ENCODE results near the gene UNCX.
A peak's percentile ranks its signal among the peaks of the same experiment; 100 is the strongest.
"Not testable (repeated sequence)": the region's sequence is repeated elsewhere in the genome, so short reads cannot be mapped to it uniquely, and the experiment has no call there.

UNCX gene

GRCh38 chr7:1204460-1205140, 28.1 kb upstream of the UNCX start:
- Histone ChIP-seq H3K9ac (ENCODE audit: low read length) (no peak overlapping the region), H3K18ac (ENCODE audit: low read depth in 1 of 2, low read length in 2 of 2) (no peak overlapping the region), H3K4me3 (ENCODE audit: insufficient read depth in 1 of 2, low read depth in 1 of 2, low read length in 2 of 2) (no peak overlapping the region), H3K23ac (ENCODE audit: low read length in 2 of 2) (no peak overlapping the region), H3K36me3 (ENCODE audit: control insufficient read depth in 1 of 2, insufficient read depth in 2 of 2, low read depth in 1 of 2, low read length in 2 of 2) (no peaks in the 10 kb centered on the region), H3K4ac (ENCODE audit: low read depth in 1 of 2, low read length in 2 of 2) (no peak overlapping the region), H2AK5ac (ENCODE audit: low read length, severe bottlenecking) (no peak overlapping the region), H3K27me3 (ENCODE audit: control insufficient read depth in 1 of 2, insufficient read depth in 1 of 2, low read length in 2 of 2) (peaks cover 20 to 47% of the 10 kb centered on the region in 2 experiments), H3K79me1 (replicated peaks; ENCODE audit: low read length, poor library complexity, severe bottlenecking) (no peaks in the 10 kb centered on the region), H3K4me2 (ENCODE audit: low read length, poor library complexity, severe bottlenecking) (no peak overlapping the region), H4K8ac (ENCODE audit: low read length) (no peak overlapping the region), H4K91ac (ENCODE audit: low read length) (no peak overlapping the region), H2BK120ac (ENCODE audit: low read depth, low read length) (no peak overlapping the region), H3K9me3 (ENCODE audit: control insufficient read depth, low read length) (no peaks in the 10 kb centered on the region), H2BK15ac (ENCODE audit: low read depth, poor library complexity, severe bottlenecking) (no peak overlapping the region), H3K14ac (ENCODE audit: low read length in 2 of 2) (no peak overlapping the region), H3K27ac (ENCODE audit: low read length, poor library complexity, severe bottlenecking) (no peak overlapping the region), H2BK5ac (ENCODE audit: low read depth, low read length, poor library complexity, severe bottlenecking) (no peak overlapping the region), H3K4me1 (ENCODE audit: control insufficient read depth, insufficient read depth, low read depth, low read length) (no peaks in the 10 kb centered on the region), H2AFZ (ENCODE audit: low read depth, low read length) (no peak overlapping the region), H2BK12ac (ENCODE audit: low read length in 2 of 2) (no peak overlapping the region)
- DNase-seq: no peak
- WGBS: 70% methylated on average over 18 of the region's 19 CpGs

- H3K23ac ChIP-seq (ENCODE audit: low read length in 2 of 2); H3K4me3 ChIP-seq (ENCODE audit: insufficient read depth in 1 of 2, low read depth in 1 of 2, low read length in 2 of 2); H3K9me3 ChIP-seq (ENCODE audit: control insufficient read depth, low read length); H4K91ac ChIP-seq (ENCODE audit: low read length); DNase-seq; H2BK5ac ChIP-seq (ENCODE audit: low read depth, low read length, poor library complexity, severe bottlenecking); H3K36me3 ChIP-seq (ENCODE audit: control insufficient read depth in 1 of 2, insufficient read depth in 2 of 2, low read depth in 1 of 2, low read length in 2 of 2); H3K4ac ChIP-seq (ENCODE audit: low read depth in 1 of 2, low read length in 2 of 2); H3K27ac ChIP-seq (ENCODE audit: low read length, poor library complexity, severe bottlenecking); H3K18ac ChIP-seq (ENCODE audit: low read depth in 1 of 2, low read length in 2 of 2); H2BK12ac ChIP-seq (ENCODE audit: low read length in 2 of 2); H2AFZ ChIP-seq (ENCODE audit: low read depth, low read length); H3K79me1 ChIP-seq (replicated peaks; ENCODE audit: low read length, poor library complexity, severe bottlenecking); H3K14ac ChIP-seq (ENCODE audit: low read length in 2 of 2); H2BK15ac ChIP-seq (ENCODE audit: low read depth, poor library complexity, severe bottlenecking); H3K4me2 ChIP-seq (ENCODE audit: low read length, poor library complexity, severe bottlenecking); H3K9ac ChIP-seq (ENCODE audit: low read length); H4K8ac ChIP-seq (ENCODE audit: low read length); H2AK5ac ChIP-seq (ENCODE audit: low read length, severe bottlenecking); H3K4me1 ChIP-seq (ENCODE audit: control insufficient read depth, insufficient read depth, low read depth, low read length); H2BK120ac ChIP-seq (ENCODE audit: low read depth, low read length): not testable (repeated sequence)
- WGBS: 91% methylated on average over 7 of the region's 7 CpGs
- peaks cover 24 to 48% of the 10 kb centered on the region in 2 experiments for H3K27me3 ChIP-seq (ENCODE audit: control insufficient read depth in 1 of 2, insufficient read depth in 1 of 2, low read length in 2 of 2)
Measured at GRCh38 chr7:1205742-1206141, 26.9 kb upstream of the UNCX start.

GRCh38 chr7:1209097-1209496, 23.6 kb upstream of the UNCX start:
- no peak overlapping the region for H2BK5ac ChIP-seq (ENCODE audit: low read depth, low read length, poor library complexity, severe bottlenecking)
- no peak overlapping the region for H2BK120ac ChIP-seq (ENCODE audit: low read depth, low read length)
- no peaks in the 10 kb centered on the region for H3K36me3 ChIP-seq (ENCODE audit: control insufficient read depth in 1 of 2, insufficient read depth in 2 of 2, low read depth in 1 of 2, low read length in 2 of 2)
- peaks cover 43 to 60% of the 10 kb centered on the region in 2 experiments for H3K27me3 ChIP-seq (ENCODE audit: control insufficient read depth in 1 of 2, insufficient read depth in 1 of 2, low read length in 2 of 2)
- 88% methylated on average over 14 of the region's 14 CpGs for WGBS
- H3K9me3 ChIP-seq (ENCODE audit: control insufficient read depth, low read length): no peaks in the 10 kb centered on the region
- no peak overlapping the region for H3K14ac ChIP-seq (ENCODE audit: low read length in 2 of 2)
- H3K18ac ChIP-seq (ENCODE audit: low read depth in 1 of 2, low read length in 2 of 2): no peak overlapping the region
- no peaks in the 10 kb centered on the region for H3K4me1 ChIP-seq (ENCODE audit: control insufficient read depth, insufficient read depth, low read depth, low read length)
- H3K4me3 ChIP-seq (ENCODE audit: insufficient read depth in 1 of 2, low read depth in 1 of 2, low read length in 2 of 2): no peak overlapping the region
- no peak overlapping the region for H2AK5ac ChIP-seq (ENCODE audit: low read length, severe bottlenecking)
- H4K91ac ChIP-seq (ENCODE audit: low read length): no peak overlapping the region
- no peak overlapping the region for H3K27ac ChIP-seq (ENCODE audit: low read length, poor library complexity, severe bottlenecking)
- no peak overlapping the region for H4K8ac ChIP-seq (ENCODE audit: low read length)
- H3K4me2 ChIP-seq (ENCODE audit: low read length, poor library complexity, severe bottlenecking): no peak overlapping the region
- H3K4ac ChIP-seq (ENCODE audit: low read depth in 1 of 2, low read length in 2 of 2): no peak overlapping the region
- H3K23ac ChIP-seq (ENCODE audit: low read length in 2 of 2): no peak overlapping the region
- no peak for DNase-seq
- no peak overlapping the region for H2AFZ ChIP-seq (ENCODE audit: low read depth, low read length)
- H3K9ac ChIP-seq (ENCODE audit: low read length): no peak overlapping the region
- H3K79me1 ChIP-seq (replicated peaks; ENCODE audit: low read length, poor library complexity, severe bottlenecking): no peaks in the 10 kb centered on the region
- no peak overlapping the region for H2BK12ac ChIP-seq (ENCODE audit: low read length in 2 of 2)
- no peak overlapping the region for H2BK15ac ChIP-seq (ENCODE audit: low read depth, poor library complexity, severe bottlenecking)

GRCh38 chr7:1210321-1210978, 22.2 kb upstream of the UNCX start:
- H2BK15ac ChIP-seq (ENCODE audit: low read depth, poor library complexity, severe bottlenecking): no peak overlapping the region
- H3K4me3 ChIP-seq (ENCODE audit: insufficient read depth in 1 of 2, low read depth in 1 of 2, low read length in 2 of 2): peak overlapping the region in 1 of 2 experiments; percentile 33
- no peak overlapping the region for H4K91ac ChIP-seq (ENCODE audit: low read length)
- no peak overlapping the region for H2BK120ac ChIP-seq (ENCODE audit: low read depth, low read length)
- H3K18ac ChIP-seq (ENCODE audit: low read depth in 1 of 2, low read length in 2 of 2): no peak overlapping the region
- 73% methylated on average over 18 of the region's 18 CpGs for WGBS
- H3K4me1 ChIP-seq (ENCODE audit: control insufficient read depth, insufficient read depth, low read depth, low read length): no peaks in the 10 kb centered on the region
- no peak overlapping the region for H3K14ac ChIP-seq (ENCODE audit: low read length in 2 of 2)
- no peak for DNase-seq
- H3K9ac ChIP-seq (ENCODE audit: low read length): no peak overlapping the region
- no peaks in the 10 kb centered on the region for H3K36me3 ChIP-seq (ENCODE audit: control insufficient read depth in 1 of 2, insufficient read depth in 2 of 2, low read depth in 1 of 2, low read length in 2 of 2)
- H3K27ac ChIP-seq (ENCODE audit: low read length, poor library complexity, severe bottlenecking): no peak overlapping the region
- no peak overlapping the region for H4K8ac ChIP-seq (ENCODE audit: low read length)
- no peak overlapping the region for H2AK5ac ChIP-seq (ENCODE audit: low read length, severe bottlenecking)
- no peak overlapping the region for H2BK12ac ChIP-seq (ENCODE audit: low read length in 2 of 2)
- H3K79me1 ChIP-seq (replicated peaks; ENCODE audit: low read length, poor library complexity, severe bottlenecking): no peaks in the 10 kb centered on the region
- H2AFZ ChIP-seq (ENCODE audit: low read depth, low read length): no peak overlapping the region
- H3K9me3 ChIP-seq (ENCODE audit: control insufficient read depth, low read length): no peaks in the 10 kb centered on the region
- no peak overlapping the region for H2BK5ac ChIP-seq (ENCODE audit: low read depth, low read length, poor library complexity, severe bottlenecking)
- no peak overlapping the region for H3K4me2 ChIP-seq (ENCODE audit: low read length, poor library complexity, severe bottlenecking)
- peaks cover 37 to 62% of the 10 kb centered on the region in 2 experiments for H3K27me3 ChIP-seq (ENCODE audit: control insufficient read depth in 1 of 2, insufficient read depth in 1 of 2, low read length in 2 of 2)
- H3K4ac ChIP-seq (ENCODE audit: low read depth in 1 of 2, low read length in 2 of 2): no peak overlapping the region
- H3K23ac ChIP-seq (ENCODE audit: low read length in 2 of 2): no peak overlapping the region
